Measurements from ENCODE around the gene C9orf152. TPM values are rescaled to one million over a fixed set of nuclear protein-coding genes. Genes with fewer than 3 reads are reported as not detected.
"Not testable (repeated sequence)": the region's sequence is repeated elsewhere in the genome, so short reads cannot be mapped to it uniquely, and the experiment has no call there.

Gene C9orf152
- total and polyA plus RNA-seq, 2 of the 13 experiments (the other 11 are each of a cell fraction or from before 2014, with no cell fraction given) = 0.24 to 0.48 TPM

DNA sequence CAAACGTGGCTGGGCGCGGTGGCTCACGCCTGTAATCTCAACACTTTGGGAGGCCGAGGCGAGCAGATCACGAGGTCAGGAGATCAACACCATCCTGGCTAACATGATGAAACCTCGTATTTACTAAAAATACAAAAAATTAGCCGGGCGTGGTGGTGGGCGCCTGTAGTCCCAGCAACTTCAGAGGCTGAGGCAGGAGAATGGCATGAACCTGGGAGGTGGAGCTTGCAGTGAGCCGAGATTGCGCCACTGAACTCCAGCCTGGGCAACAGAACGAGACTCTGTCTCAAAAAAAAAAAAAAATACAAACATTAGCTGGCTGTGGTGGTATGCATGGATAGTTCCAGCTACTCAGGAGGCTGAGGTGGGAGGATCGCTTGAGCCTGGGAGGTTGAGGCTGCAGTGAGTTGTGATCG is 11.9 kb downstream of the C9orf152 start (continued):
- TF ChIP-seq, protein P1, sequence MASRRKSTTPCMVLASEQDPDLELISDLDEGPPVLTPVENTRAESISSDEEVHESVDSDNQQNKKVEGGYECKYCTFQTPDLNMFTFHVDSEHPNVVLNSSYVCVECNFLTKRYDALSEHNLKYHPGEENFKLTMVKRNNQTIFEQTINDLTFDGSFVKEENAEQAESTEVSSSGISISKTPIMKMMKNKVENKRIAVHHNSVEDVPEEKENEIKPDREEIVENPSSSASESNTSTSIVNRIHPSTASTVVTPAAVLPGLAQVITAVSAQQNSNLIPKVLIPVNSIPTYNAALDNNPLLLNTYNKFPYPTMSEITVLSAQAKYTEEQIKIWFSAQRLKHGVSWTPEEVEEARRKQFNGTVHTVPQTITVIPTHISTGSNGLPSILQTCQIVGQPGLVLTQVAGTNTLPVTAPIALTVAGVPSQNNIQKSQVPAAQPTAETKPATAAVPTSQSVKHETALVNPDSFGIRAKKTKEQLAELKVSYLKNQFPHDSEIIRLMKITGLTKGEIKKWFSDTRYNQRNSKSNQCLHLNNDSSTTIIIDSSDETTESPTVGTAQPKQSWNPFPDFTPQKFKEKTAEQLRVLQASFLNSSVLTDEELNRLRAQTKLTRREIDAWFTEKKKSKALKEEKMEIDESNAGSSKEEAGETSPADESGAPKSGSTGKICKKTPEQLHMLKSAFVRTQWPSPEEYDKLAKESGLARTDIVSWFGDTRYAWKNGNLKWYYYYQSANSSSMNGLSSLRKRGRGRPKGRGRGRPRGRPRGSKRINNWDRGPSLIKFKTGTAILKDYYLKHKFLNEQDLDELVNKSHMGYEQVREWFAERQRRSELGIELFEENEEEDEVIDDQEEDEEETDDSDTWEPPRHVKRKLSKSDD (CRISPR knock-in tag; IDR thresholded peaks at IDR 0.05; ENCODE audit: low read depth) = 0 out of 2 replicates have a peak, but pooled peaks have one; percentile 18
- TF ChIP-seq HNF4A (CRISPR knock-in tag; IDR thresholded peaks at IDR 0.05) (peak; percentile 57), FOXJ3 (CRISPR knock-in tag; IDR thresholded peaks at IDR 0.05; ENCODE audit: borderline replicate concordance) (peak; percentile 48; the same call in 1 of the 2 replicates), RXRB (CRISPR knock-in tag; IDR thresholded peaks at IDR 0.05; ENCODE audit: borderline replicate concordance) (peak; percentile 10; the same call in 1 of the 2 replicates), ZNF121 (CRISPR knock-in tag; IDR thresholded peaks at IDR 0.05) (peak; percentile 97), NCOA2 (CRISPR knock-in tag; IDR thresholded peaks at IDR 0.05) (peak; percentile 46; the same call in 1 of the 2 replicates), SOX6 (CRISPR knock-in tag; IDR thresholded peaks at IDR 0.05) (peak; percentile 91), ZNF460 (CRISPR knock-in tag; IDR thresholded peaks at IDR 0.05; ENCODE audit: borderline replicate concordance) (peak; percentile 85; the same call in 1 of the 2 replicates), SP5 (CRISPR knock-in tag; IDR thresholded peaks at IDR 0.05; ENCODE audit: borderline replicate concordance, low read depth) (peak; percentile 56), GFI1 (CRISPR knock-in tag; IDR thresholded peaks at IDR 0.05; ENCODE audit: borderline replicate concordance) (peak; percentile 66), MIER3 (CRISPR knock-in tag; IDR thresholded peaks at IDR 0.05; ENCODE audit: borderline replicate concordance) (peak; percentile 49; the same call in 1 of the 2 replicates), GATA4 (IDR thresholded peaks at IDR 0.05; ENCODE audit: borderline replicate concordance, low read depth) (peak; percentile 42; the same call in 1 of the 2 replicates), ZNF780A (CRISPR knock-in tag; IDR thresholded peaks at IDR 0.05) (0 out of 2 replicates have a peak, but pooled peaks have one; percentile 32), ZMYM3 (CRISPR knock-in tag; IDR thresholded peaks at IDR 0.05) (peak; percentile 85), FOXA3 (CRISPR knock-in tag; IDR thresholded peaks at IDR 0.05) (peak; percentile 74), ZBTB7B (CRISPR knock-in tag; IDR thresholded peaks at IDR 0.05) (0 out of 2 replicates have a peak, but pooled peaks have one; percentile 19)
- TF ChIP-seq, protein P2, sequence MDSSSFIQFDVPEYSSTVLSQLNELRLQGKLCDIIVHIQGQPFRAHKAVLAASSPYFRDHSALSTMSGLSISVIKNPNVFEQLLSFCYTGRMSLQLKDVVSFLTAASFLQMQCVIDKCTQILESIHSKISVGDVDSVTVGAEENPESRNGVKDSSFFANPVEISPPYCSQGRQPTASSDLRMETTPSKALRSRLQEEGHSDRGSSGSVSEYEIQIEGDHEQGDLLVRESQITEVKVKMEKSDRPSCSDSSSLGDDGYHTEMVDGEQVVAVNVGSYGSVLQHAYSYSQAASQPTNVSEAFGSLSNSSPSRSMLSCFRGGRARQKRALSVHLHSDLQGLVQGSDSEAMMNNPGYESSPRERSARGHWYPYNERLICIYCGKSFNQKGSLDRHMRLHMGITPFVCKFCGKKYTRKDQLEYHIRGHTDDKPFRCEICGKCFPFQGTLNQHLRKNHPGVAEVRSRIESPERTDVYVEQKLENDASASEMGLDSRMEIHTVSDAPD (CRISPR knock-in tag; IDR thresholded peaks at IDR 0.05) = peak; percentile 83; the same call in 1 of the 2 replicates
- not testable (repeated sequence) for TF ChIP-seq SOX6 (IDR thresholded peaks at IDR 0.05)
- TF ChIP-seq, protein P3, sequence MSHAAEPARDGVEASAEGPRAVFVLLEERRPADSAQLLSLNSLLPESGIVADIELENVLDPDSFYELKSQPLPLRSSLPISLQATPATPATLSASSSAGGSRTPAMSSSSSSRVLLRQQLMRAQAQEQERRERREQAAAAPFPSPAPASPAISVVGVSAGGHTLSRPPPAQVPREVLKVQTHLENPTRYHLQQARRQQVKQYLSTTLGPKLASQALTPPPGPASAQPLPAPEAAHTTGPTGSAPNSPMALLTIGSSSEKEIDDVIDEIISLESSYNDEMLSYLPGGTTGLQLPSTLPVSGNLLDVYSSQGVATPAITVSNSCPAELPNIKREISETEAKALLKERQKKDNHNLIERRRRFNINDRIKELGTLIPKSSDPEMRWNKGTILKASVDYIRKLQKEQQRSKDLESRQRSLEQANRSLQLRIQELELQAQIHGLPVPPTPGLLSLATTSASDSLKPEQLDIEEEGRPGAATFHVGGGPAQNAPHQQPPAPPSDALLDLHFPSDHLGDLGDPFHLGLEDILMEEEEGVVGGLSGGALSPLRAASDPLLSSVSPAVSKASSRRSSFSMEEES (CRISPR knock-in tag; IDR thresholded peaks at IDR 0.05) = peak; percentile 85
- TF ChIP-seq, protein P4, sequence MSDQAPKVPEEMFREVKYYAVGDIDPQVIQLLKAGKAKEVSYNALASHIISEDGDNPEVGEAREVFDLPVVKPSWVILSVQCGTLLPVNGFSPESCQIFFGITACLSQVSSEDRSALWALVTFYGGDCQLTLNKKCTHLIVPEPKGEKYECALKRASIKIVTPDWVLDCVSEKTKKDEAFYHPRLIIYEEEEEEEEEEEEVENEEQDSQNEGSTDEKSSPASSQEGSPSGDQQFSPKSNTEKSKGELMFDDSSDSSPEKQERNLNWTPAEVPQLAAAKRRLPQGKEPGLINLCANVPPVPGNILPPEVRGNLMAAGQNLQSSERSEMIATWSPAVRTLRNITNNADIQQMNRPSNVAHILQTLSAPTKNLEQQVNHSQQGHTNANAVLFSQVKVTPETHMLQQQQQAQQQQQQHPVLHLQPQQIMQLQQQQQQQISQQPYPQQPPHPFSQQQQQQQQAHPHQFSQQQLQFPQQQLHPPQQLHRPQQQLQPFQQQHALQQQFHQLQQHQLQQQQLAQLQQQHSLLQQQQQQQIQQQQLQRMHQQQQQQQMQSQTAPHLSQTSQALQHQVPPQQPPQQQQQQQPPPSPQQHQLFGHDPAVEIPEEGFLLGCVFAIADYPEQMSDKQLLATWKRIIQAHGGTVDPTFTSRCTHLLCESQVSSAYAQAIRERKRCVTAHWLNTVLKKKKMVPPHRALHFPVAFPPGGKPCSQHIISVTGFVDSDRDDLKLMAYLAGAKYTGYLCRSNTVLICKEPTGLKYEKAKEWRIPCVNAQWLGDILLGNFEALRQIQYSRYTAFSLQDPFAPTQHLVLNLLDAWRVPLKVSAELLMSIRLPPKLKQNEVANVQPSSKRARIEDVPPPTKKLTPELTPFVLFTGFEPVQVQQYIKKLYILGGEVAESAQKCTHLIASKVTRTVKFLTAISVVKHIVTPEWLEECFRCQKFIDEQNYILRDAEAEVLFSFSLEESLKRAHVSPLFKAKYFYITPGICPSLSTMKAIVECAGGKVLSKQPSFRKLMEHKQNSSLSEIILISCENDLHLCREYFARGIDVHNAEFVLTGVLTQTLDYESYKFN (CRISPR knock-in tag; conservative IDR thresholded peaks at IDR 0.05) = peak; percentile 52

Measured in HepG2 (cell line).